ENCODE measurements around the gene PHLDA3. TPM values are rescaled to one million over a fixed set of nuclear protein-coding genes. Genes with fewer than 3 reads are reported as not detected.
"Not testable (repeated sequence)": the region's sequence is repeated elsewhere in the genome, so short reads cannot be mapped to it uniquely, and the experiment has no call there.

Gene PHLDA3
- total RNA-seq, 4 donors from 2014 or later: 69.2 to 153 (median 84.7) TPM

DNA sequence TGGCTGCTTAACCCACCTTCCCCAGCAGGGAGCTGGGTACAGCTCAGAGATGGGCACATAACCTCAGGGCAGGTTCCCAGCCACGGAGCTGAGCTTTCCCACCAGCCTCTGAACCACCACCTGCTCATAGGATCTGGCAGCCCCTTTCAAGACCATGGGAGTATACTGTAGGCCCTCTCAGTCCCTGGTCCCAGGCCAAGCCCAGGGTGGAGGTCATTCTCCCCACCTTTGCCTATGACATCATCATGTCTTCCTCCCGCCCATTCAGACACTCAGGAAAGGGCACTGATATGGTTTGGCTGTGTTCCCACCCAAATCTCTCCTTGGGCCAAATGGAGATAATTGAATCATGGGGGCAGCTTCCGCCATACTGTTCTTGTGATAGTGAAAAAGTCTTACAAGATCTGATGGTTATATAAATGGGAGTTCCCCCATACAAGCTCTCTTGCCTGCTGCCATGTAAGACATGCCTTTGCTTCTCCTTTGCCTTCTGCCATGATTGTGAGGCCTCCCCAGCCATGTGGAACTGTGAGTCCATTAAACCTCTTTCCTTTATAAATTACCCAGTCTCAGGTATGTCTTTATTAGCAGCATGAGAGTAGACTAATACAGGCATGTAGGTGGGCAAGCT is 24.2 kb upstream of the PHLDA3 start:
- not testable (repeated sequence) for H3K9me3 ChIP-seq, H3K4me3 ChIP-seq, ATAC-seq, H3K27me3 ChIP-seq
- Histone ChIP-seq H3K36me3 (peaks cover 3 to 75% of the 10 kb centered on the region in 2 donors), H3K4me1 (peaks cover 66 to 100% (median 89%) of the 10 kb centered on the region in 3 donors), H3K27ac (peak overlapping the region; percentile 80 to 97 (median 97))
- TF ChIP-seq, protein P1, sequence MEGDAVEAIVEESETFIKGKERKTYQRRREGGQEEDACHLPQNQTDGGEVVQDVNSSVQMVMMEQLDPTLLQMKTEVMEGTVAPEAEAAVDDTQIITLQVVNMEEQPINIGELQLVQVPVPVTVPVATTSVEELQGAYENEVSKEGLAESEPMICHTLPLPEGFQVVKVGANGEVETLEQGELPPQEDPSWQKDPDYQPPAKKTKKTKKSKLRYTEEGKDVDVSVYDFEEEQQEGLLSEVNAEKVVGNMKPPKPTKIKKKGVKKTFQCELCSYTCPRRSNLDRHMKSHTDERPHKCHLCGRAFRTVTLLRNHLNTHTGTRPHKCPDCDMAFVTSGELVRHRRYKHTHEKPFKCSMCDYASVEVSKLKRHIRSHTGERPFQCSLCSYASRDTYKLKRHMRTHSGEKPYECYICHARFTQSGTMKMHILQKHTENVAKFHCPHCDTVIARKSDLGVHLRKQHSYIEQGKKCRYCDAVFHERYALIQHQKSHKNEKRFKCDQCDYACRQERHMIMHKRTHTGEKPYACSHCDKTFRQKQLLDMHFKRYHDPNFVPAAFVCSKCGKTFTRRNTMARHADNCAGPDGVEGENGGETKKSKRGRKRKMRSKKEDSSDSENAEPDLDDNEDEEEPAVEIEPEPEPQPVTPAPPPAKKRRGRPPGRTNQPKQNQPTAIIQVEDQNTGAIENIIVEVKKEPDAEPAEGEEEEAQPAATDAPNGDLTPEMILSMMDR (IDR thresholded peaks at IDR 0.05): peak in 1 of 4 experiments; percentile 5
- peak; percentile 24 for TF ChIP-seq POLR2AphosphoS5 (IDR thresholded peaks at IDR 0.05)
- 80% methylated on average over 1 of the region's 3 CpGs; no CpG with 5 or more reads in 1 of the 2 donors for WGBS, 2 donors (ENCODE audit: low coverage in 1 of 2)

DNA sequence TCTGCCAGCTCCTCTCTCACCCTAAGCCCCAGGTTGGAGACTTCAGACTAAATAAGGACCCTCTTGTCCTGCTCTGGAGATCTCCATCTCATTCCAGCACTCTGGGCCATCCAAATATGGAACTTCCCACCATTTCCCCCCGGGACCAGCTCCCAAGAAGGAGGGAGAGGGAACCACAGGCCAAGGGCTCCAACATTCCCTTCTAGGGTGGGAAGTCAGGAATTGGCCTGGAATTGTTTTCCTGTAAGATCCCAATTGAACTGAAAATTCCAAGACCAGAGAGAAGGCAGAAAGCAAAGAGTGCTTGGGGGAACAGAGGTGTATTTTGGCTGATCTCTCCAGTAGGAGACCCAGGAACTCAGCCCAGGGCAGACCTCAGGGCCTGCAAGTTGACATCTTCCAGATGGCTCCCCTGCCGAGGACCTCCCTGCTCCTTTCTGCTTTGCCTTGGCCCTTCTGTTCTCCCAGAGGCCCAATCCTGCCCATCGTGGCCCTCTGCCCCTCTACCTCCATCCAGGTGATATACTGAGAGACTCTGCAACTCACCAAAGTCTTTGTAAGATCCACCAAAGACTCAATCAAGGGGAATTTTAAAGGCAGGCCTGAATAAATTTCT is 23.0 kb upstream of the PHLDA3 start:
- no peaks in the 10 kb centered on the region for H3K27me3 ChIP-seq
- peaks cover 3 to 84% of the 10 kb centered on the region in 2 donors for H3K36me3 ChIP-seq
- WGBS, 2 donors (ENCODE audit: low coverage in 1 of 2): 27 to 40% methylated on average over 2 of the region's 3 CpGs
- no peak for ATAC-seq
- no peaks in the 10 kb centered on the region for H3K9me3 ChIP-seq
- peak overlapping the region; percentile 80 to 97 (median 97) for H3K27ac ChIP-seq
- TF ChIP-seq EP300 (IDR thresholded peaks at IDR 0.05): no peak
- peak; percentile 49 for TF ChIP-seq POLR2AphosphoS5 (IDR thresholded peaks at IDR 0.05)
- TF ChIP-seq POLR2A (IDR thresholded peaks at IDR 0.05): no peak
- TF ChIP-seq, protein P1 (IDR thresholded peaks at IDR 0.05): no peak
- H3K4me3 ChIP-seq: no peak overlapping the region
- peaks cover 66 to 100% (median 91%) of the 10 kb centered on the region in 3 donors for H3K4me1 ChIP-seq

DNA sequence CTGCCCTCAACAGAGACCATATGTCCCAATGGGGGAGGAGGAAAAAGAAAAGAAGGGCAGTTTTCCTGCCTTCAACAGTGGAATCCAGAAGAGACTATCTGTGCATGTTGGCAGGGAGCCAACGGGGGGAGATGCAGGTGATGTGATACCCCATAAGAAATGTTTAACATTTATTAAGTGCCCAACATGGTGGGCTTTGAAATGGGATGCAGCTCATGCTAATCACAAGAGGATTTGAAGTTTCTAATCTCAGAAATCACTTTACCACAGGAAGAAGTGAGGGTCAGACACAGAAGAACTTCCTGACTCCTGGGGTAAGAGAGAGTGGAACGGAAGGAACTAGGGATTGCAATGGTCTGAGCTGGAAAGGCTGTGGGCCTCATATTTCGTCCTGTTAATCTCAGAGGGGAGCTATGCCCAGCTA is 21.7 kb upstream of the PHLDA3 start:
- peaks cover 3 to 96% of the 10 kb centered on the region in 2 donors for H3K36me3 ChIP-seq
- no peak for TF ChIP-seq EP300 (IDR thresholded peaks at IDR 0.05)
- TF ChIP-seq POLR2AphosphoS5 (IDR thresholded peaks at IDR 0.05): no peak
- H3K4me1 ChIP-seq: peaks cover 58 to 100% (median 80%) of the 10 kb centered on the region in 3 donors
- H3K9me3 ChIP-seq: no peaks in the 10 kb centered on the region
- ATAC-seq: no peak
- H3K4me3 ChIP-seq: no peak overlapping the region
- H3K27ac ChIP-seq: peak overlapping the region; percentile 80 to 97 (median 97)
- H3K27me3 ChIP-seq: no peaks in the 10 kb centered on the region
- 16 to 23% methylated on average over 3 of the region's 3 CpGs for WGBS, 2 donors (ENCODE audit: low coverage in 1 of 2)

DNA sequence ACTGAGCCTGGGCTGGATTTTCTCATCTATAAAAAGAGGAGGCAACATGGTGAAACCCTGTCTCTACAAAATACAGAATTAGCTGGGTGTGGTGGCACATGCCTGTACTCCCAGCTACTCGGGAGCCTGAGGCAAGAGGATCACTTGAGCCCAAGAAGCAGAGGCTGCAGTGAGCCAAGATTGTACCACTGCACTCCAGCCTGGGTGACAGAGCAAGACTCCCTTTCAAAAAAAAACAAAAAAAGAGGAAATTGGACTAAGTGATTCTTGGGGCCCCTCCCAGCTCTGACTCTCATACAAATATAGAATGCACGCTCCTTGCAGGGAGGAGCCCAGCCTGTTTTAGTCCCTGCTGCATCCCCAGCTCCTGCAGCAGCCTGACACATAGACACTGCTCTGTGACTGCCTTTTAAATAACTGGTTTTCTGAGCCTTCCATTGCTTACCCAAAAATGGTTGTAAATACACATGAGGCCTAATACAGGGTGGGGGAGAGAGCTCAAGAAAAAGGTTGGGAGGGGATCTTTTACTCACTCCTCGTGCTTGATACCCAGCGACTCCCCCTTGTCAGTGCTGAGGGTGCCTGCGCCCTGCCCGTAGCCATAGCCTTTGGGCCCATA is 20.8 kb upstream of the PHLDA3 start:
- H3K9me3 ChIP-seq: no peaks in the 10 kb centered on the region
- peaks cover 49 to 100% (median 70%) of the 10 kb centered on the region in 3 donors for H3K4me1 ChIP-seq
- 42 to 72% methylated on average over 4 to 5 of the region's 6 CpGs for WGBS, 2 donors (ENCODE audit: low coverage in 1 of 2)
- H3K36me3 ChIP-seq: peaks cover under 1 to 96% of the 10 kb centered on the region in 2 donors
- no peak overlapping the region for H3K4me3 ChIP-seq
- H3K27ac ChIP-seq: peak overlapping the region; percentile 80 to 97 (median 97)
- ATAC-seq: no peak
- TF ChIP-seq POLR2AphosphoS5 (IDR thresholded peaks at IDR 0.05): no peak
- TF ChIP-seq EP300 (IDR thresholded peaks at IDR 0.05): no peak
- TF ChIP-seq POLR2A (IDR thresholded peaks at IDR 0.05): no peak
- TF ChIP-seq, protein P1 (IDR thresholded peaks at IDR 0.05): no peak
- H3K27me3 ChIP-seq: no peaks in the 10 kb centered on the region

DNA sequence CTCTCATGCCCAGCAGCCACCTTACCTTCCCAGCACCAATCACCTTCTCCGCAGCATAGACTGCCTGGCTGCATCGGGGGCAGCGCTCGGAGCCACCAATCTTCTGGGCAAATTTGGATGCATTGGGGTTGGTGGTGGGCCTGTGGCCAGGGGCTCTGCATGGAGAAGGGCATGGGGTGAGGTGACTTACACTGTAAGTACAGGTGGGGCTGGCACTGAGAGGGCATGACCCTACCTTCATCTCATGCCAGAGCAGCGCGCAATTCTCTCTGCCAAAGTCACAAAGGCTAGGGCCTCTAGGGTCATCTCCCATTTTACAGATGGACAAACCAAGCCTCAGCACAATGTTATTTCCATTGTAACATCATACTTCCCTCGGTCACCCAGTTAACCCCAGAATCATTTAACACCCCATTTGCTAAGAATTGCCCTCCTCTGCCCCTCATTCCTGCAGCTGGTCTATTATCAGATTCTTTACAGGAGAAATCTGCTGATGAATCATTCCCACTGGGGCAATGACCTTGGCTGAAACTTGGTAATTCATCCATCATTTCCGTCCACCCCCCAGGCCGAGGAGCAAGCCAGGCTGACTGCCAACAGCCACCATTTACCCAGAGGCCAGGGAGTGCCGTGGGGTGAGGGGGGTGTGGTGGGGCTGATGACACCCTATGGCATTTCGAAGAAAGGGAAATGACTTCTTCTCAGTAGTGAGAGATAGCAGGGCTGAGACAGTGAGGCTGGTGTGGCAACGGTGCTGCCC is 20.0 kb upstream of the PHLDA3 start:
- 29 to 54% methylated on average over 5 of the region's 12 CpGs for WGBS, 2 donors (ENCODE audit: low coverage in 1 of 2)
- TF ChIP-seq EP300 (IDR thresholded peaks at IDR 0.05) (no peak), POLR2AphosphoS5 (IDR thresholded peaks at IDR 0.05) (peak; percentile 89)
- Histone ChIP-seq H3K4me3 (no peak overlapping the region), H3K36me3 (peaks cover 3 to 96% of the 10 kb centered on the region in 2 donors), H3K27me3 (no peaks in the 10 kb centered on the region), H3K4me1 (peaks cover 44 to 99% (median 63%) of the 10 kb centered on the region in 3 donors), H3K9me3 (no peaks in the 10 kb centered on the region), H3K27ac (peak overlapping the region; percentile 80 to 97 (median 97))
- peak; percentile 66 for ATAC-seq

All from gastroesophageal sphincter (tissue), 4 donors.